ENCODE results near the gene NEB.
"Not testable (repeated sequence)": the region's sequence is repeated elsewhere in the genome, so short reads cannot be mapped to it uniquely, and the experiment has no call there.

NEB gene

DNA sequence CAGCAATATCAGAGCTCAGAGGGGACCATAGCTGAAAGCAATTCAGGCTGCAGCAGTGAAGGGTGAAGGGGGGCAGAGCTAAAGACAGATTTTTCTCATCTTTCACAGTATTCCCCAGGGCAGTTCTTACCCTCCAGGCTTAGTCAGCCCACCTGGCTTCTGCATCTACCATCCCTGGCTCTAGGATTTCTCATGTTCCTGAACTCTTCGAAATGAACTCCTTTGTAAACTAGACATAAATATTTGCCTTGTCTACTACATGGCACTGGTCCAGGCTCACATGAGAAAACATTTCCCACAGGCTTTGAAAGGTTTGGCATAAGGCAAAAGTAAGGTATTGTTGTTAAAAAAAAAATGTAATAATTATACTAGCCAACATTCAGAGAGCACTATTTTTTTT, 23.6 kb upstream of the NEB start:
- no peak for DNase-seq

DNA sequence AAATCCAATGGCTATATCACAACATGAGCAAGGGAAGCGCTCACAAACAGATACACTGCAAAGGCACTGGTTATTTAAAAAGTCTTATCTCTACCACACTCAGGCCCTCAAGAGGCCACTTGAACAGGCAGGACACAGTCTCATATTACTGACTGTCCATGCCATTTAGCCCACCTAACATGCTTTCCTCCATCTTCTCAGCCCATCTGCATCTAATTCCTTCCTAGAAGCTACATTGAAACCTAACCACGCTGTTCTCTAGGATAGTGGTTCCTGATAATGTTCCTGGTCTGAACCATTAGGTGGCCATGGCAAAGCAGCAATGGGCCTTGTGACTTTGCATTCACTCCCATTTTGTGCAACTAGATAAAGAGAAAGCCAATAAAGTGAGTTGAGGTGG, 22.5 kb upstream of the NEB start:
- DNase-seq, result no peak

DNA sequence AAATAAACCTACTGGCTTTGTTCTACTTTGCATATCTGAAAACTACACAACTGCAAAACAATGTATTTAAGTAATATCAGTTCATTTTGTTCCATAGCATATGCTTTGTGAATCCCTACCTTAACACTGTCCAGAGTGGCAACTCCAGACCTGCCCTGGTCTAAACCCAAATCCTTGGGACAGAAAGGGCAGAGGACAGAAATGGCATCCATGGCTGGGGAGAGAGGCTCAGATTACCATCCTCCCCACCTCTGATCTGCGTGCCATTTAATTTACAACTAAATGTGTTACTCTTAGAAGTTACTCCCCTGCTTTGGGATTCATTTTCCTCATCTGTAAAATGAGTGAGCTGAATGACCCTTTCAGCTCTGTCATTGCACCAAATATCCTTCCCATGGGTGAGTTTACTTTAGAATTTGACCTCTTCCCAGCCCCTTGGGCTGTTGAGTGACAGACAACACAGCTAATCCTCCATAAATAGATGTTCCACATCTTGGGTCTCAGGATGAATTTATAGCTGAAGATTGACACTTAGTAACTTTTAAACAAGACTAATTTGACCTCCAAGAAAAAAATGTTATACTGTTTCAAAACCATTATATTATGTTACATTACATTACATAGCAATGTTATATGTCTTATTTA, 20.1 kb upstream of the NEB start:
- DNase-seq, result no peak

DNA sequence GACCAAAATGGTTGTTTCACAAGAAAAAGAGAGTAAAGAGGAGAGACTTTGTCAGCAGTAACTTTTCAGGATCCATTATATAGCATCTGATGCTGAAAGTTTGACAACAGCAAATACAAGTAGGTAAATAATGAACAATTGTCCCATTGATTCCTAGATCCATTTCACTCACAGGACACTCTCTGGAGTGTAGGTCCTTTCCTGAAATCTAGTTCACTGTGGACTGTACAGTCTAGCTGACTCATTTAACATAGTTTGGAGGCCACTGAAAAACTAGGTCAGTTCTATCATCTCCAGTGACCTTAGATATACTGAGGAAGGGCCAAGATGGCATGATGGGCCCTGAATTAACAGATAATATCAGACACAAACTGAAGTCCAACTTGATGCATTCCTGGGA, 19.3 kb upstream of the NEB start:
- DNase-seq, result no peak

DNA sequence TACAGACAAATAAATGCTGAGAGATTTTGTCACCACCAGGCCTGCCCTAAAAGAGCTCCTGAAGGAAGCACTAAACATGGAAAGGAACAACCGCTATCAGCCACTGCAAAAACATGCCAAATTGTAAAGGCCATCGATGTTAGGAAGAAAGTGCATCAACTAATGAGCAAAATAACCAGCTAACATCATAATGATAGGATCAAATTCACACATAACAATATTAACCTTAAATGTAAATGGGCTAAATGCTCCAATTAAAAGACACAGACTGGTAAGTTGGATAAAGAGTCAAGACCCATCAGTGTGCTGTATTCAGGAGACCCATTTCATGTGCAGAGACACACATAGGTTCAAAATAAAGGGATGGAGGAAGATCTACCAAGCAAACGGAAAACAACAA, 11.0 kb upstream of the NEB start:
- not testable (repeated sequence) for DNase-seq

DNA sequence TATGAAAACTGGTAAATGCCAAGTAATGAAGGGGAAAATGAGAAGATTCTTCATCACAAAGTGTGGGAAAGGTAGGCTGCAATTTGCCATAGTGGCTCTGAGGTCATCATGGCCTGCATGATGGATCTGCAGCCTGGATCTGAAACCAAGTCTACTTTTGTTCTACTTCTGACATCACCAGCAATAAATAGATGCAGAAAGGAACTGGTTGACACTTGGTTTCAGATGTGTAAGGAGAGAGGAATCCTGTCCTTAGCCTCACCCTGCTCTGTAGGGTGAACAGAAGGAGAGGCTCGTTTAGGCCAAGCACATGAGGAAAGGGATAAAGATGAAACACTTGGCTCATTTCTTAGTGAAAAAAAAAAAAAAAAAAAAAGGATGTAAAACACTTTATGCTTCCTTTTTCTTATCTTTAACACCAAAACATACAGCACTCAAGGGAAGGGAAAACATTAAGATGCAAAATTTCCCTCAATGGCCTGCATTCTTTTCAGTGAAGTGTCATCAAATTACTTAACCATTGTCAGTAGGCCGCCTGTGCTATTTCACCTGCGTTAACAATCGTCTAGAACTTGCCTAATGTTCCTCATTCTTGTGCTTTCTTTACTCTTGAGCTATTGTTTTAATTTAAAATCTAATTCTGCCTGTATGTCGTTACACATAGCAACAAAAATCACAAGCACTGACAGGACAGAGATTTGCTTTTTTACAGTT, 3.9 kb downstream of the NEB start:
- DNase-seq, result no peak

DNA sequence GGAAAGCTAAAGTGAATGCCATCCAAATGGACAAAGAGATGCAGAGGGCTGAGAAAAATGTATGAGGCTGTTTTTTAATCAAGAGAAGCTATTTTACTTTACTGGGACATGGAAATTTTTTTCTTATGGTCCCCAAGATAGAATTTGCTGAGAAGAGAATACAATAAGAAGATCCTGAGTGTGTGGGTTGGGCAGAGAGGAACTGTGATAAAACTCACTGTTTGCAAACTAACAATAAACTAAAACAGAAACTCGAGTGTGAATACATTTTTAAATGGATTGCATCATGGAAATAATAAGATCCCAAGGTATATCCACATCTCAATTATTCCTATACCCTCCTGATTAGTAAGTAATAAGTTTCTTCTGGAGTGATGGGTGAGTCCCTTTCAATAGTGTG, 4.4 kb downstream of the NEB start:
- no peak for DNase-seq

DNA sequence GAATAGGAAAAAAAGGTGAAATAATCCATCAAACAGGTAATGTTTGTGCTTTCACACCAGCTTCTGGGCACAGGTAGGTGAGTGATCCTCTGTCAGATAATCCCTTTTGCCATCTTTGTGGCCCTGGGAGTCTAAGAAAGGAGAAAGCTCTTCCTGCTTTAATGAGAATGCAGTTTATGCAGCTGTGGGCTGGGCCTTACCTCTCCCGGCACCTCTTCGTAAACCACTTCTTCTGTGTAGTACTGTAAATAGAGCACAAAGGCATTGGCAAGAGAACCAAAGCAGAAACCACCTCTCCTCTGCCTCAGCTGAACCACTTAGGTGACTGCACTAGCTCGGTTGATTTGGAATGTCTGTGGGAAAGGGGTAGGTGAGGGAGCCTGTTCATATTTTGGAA, 4.9 kb downstream of the NEB start:
- no peak for DNase-seq

DNA sequence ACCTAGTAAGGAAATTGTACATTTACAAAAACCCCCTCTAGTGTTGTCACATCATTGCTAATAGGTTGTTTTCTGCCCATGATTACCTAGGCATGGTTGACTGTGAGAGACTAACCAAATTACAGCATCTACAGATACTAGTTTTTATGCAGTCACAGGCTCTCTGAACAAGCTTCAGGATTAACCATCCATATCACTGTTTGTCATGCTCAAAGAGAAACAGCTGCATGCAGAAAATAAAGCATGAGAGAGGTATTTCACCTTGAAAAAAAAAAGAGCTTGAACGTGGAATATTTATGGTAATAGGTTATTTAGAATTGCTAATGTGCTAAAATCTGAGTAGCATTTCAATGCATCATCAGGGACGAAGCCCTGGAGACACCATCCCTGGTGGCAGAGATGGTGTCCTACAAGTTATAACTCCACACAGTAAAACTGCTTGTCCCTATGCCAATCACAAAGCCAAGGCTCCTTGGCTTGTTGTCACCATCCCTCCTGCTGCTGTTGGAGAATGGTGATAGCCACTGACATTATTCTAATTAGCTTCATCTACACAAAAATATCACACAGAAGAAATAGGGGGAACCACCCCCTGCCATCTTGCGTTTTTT, 5.4 kb downstream of the NEB start:
- no peak for DNase-seq

DNA sequence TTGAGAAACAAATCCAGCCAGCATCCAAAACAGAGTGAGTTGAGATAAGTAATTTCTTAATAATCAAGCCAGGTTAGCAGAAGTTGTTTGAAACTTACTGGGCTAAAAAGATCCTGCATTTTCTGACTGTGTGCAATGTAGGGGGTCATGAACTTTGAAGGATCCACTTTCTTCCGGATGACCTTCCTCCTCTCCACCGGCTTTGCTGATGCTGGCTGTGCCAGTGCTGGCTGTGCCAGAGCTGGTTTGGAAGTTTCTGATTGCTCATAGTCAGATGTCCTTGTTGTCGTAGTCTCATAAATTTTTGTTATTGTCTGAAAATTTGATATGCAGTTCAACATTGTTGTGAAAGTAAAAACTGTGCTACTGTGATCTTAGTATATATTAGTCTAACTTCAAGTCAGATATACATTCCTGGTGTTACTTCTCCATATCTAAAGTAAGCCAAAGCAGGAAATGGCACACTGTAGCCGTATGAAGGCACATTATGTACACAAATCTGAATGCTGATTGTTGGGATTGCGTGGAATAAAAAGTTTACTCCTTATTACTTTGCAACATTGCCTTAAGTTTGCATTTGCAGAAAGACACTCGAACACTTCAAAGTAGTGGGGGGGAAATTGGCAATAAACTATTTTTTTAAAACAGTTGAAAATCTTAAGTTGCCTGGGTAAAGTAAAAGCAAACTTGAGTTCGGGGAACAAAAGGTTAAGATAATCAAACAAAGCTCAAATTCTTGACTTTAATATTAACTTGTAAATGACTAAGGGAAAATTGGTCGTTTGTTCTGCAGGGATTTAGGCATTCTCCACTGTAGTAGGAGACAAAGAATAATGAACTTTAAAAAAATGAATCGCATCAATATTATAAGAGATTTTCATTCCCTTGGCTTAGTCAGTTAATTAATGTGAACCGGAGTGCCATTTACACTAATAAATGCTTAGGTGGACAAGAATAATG, 6.4 kb downstream of the NEB start:
- no peak for DNase-seq

DNA sequence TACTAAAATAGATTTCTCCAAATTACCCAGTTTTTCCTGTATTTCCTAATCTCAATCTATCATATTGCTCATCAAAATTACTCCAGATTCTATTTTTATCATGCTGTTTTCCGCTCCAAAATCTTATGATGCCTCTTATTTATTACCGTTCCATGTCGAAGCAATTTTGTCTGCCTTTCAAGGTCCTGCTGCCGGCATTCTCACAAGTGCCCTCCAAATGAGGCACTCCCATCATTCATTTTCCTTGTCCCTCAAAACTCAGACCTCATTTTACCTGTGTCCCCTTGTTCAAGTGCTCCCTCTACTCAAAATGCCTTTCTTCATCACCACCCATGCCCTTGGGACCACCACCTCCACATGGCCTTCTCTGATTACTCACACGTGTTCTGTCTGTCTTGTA, 13.1 kb downstream of the NEB start:
- DNase-seq, result no peak

DNA sequence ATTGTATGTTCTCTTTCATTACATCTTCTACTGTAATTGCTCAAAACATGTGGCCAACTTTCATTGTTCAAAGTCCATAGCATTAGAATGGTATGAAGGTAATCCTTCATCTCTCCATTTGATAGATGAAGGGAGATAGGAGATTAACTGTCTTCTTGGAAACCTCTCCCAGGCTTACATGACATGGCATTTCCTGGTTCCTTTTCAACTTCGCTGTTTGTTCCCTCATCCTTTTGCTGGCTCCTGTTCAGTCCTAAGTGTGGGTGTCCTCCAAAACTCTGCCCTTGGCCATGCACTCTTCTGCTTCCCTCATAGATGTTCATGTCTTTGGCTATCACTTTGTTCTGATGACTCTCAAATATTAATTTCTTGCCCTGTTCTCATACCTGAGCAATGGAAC, 13.8 kb downstream of the NEB start:
- no peak for DNase-seq

DNA sequence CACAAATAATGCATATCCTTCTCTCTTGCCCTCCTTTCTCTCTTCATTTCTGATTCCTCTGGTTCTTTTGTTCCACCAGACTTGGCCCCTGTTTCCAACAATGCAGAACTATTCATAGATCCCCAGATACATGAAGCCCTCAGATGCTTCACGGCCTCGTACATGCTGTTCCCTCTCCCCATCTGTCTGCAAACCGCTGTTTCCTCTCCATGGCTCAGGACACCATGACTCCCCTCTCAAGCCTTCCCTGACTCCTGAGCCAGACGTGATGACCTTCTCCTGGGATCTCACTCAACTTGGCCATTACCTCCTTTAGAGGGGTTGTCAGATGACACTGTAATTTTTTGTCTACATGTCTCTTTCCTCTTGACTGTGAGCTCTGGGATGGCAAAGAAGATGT, 15.5 kb downstream of the NEB start:
- DNase-seq, result no peak

DNA sequence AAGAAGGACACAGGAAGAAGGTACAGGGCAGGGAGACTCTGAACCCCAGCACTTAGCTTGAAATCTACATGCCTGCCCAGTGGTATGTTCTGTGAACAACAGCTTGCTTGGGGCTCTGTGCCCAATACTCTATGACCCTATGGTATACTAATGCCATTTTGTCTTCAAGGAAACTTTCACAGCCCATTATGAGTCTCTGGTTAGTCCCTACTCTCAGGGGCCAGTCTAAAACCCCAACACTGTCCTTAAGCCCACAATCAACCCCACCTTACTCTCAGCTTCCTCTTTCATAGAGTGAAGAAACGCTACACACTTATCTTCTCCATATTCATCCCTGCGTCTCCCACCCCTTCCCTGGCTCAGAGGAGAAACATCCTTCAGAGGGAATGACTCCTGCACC, 16.0 kb downstream of the NEB start:
- DNase-seq, result no peak

DNA sequence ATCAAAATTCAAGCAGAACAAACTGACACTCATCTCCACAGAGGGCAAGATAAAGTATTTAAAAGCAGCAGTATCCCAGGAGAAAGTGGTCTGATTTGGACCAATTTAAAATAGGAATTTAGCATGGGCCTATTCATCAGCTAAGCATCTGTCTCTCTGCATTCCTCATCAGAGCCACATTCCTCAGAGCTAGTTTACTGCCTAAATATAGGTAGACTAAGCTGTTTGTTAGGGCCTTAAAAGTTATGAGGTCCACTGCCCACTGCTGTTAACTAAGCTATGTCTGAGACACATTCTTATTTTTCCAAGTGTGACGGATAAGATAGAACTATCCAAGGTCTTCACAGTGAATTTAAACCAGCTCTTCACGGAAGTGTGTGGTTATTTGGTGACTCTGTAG, 17.6 kb downstream of the NEB start:
- no peak for DNase-seq

DNA sequence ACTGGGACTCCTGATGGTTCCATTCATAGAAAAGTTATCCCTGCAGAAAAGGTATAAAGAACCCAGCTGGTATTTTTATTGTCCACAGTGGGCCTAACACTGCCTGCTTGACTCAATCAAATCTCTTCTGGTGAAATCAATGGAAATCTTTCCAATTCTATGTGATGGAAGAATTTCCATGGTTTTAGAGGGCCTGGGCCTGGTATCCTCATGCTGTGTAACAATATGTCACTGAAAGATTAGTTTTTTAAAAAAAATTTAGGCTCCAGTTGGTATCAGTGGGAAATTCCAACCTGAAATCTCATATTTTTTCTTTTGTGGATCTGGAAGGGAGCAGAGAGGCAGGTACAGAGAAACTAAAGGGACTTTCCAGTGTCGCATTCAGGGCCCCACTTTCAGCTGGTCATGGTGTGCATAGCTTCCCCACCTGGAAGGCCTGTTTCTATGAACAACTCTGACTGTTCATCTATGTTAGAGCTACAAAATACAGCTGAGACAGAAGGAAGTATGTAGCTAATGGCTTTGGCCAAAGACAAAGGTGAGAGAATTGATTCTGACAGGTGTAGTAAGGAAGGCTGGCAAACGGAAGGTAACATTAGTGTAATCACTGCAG, 20.9 kb downstream of the NEB start:
- no peak for DNase-seq

DNA sequence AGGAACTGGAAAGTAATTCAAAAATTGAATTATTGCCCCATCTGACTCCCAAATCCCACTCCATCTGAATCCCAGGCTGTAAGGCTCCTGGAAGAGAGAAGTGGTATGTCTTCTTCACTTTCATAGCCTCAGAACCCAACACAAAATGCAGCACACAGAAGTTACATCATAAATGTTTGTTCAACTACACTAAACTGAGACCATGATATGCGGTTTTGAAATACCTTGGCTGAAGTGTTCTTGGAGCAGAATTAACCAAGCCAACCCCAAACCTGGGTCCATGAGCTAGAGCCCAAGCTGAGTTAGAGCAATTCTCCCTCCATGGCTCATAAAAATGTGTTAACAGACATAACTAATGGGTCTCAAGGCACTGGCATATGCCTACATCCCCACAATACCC, 23.3 kb downstream of the NEB start:
- DNase-seq, result no peak

DNA sequence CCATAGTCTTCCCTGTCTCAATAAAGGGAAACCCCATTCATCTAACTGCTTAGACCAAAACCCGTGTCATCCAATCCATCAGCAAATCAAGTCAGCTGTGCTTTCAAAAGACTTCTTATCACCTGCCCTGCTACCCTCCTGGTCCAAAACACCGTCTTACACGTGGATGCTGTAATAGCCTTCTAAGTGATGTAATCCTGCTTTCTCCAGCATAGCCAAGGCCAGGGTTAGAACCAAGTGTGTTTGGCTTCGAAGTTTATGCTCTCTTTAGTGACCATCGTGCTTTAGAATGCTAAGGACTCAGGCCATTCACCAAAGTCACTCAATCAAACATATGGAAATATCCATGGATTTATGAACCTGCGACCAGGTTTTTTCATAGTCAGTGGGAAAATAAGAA, 25.5 kb downstream of the NEB start:
- no peak for DNase-seq

DNA sequence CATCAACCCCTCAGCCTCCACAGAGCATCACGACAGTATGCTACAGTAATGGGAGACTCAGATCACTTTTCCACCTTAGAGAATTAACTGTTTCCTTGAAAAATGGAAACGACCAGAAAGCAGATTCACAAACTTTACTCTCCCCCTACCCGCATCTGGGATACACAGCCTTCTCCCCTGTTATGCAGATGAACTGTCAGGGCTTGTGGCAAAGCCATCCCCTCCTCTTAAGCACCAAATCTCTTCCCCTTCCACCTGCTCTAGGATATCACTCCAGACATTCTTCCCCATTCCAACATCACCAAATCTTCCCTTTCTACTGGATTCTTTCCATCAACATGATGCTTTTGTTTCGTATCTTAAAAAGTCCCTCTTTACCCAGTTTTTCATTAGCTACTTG, 26.4 kb downstream of the NEB start:
- DNase-seq, result no peak

DNA sequence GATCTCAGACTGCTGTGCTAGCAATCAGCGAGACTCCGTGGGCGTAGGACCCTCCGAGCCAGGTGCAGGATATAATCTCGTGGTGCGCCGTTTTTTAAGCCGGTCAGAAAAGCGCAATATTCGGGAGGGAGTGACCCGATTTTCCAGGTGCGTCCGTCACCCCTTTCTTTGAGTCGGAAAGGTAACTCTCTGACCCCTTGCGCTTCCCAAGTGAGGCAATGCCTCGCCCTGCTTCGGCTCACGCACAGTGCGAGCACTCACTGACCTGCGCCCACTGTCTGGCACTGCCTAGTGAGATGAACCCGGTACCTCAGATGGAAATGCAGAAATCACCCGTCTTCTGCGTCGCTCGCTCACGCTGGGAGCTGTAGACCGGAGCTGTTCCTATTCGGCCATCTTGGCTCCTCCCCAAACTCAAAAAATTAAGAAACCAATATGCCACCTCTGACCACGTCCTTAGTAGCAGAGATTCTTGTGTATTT, 29.8 kb downstream of the NEB start:
- DNase-seq, result not testable (repeated sequence)

DNA sequence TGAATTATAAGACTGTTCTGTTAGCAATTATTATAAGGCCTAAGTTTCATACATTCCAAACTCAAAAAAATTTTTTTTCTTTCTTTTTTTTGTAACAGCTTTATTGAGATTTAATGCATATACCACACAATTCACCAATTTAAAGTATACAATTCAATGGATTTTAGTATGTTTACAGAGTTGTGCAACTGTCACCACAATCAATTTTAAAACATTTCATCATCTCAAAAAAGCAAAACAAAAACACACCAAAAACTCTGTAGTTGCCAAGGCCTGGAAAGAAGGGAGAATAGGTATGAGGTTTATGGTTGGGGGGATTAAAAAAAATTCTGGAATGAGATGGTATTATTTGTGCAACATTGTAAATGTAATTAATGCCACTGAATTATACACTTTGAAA, 36.1 kb downstream of the NEB start:
- not testable (repeated sequence) for DNase-seq

DNA sequence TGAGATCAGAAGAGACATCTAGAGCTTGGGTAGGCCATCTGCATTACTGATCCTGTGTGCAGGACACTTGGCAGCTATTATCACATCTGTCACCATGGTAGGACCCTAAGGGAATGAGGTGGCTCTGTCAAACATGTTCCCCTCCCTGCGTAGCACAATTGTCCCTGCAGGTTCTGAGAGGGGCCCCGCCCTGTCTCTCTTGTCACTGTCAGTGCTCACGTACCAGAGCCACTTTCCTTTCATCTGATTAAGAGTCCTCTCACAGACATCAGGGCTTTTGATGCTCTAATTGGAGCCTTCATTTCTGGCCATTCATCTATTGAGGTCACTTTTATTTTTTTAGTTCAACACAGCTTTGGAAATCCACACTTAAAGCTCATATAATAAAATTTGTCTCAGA, 38.5 kb downstream of the NEB start:
- no peak for DNase-seq

DNA sequence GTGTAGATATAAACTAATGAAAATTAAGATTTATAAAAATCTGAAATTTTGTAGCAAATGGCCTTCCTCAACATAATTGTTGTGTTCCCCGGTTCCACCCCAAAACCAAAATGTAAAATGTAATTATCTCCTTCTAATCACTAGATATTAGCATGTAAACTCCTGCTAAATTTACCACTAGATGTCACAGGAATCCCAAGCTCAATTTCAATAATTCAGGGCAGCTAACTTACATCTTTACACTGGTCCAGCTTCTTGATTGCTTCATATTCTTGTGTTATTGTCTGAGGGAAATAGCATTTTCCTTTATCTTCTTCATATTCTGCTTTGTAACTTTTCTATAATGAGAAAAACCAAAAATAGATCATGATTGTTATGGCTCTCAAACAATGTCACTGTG, 42.6 kb downstream of the NEB start:
- no peak for DNase-seq
